ENCODE measurements around the gene GAPDH. TPM values are rescaled to one million over a fixed set of nuclear protein-coding genes. Genes with fewer than 3 reads are reported as not detected.
A peak's percentile ranks its signal among the peaks of the same experiment; 100 is the strongest.
"Not testable (repeated sequence)": the region's sequence is repeated elsewhere in the genome, so short reads cannot be mapped to it uniquely, and the experiment has no call there.

GAPDH gene
- total RNA-seq, 4 donors from 2014 or later: 1,190 to 2,139 (median 1,514) TPM

GRCh38 chr12:6493497-6494257 is 40.6 kb upstream of the GAPDH start, which contains the start of gene NCAPD2:
NCAPD2 (plus strand) TSS chr12:6494102; CDS start chr12:6495099, 997 bp downstream.
- WGBS, 2 donors: 1% methylated on average over 48 to 49 of the region's 49 CpGs
- H3K4me3 ChIP-seq (ENCODE audit: low read depth, poor library complexity, severe bottlenecking): peak within 1 kb of the TSS; percentile 67
- intact Hi-C loops (cut with DNase I; ENCODE audit: low total_unique reads): no loop called here
- peak; percentile 95 to 98 for DNase-seq (ENCODE audit: low spot score in 2 of 2)
- no peak for TF ChIP-seq CTCF (IDR thresholded peaks at IDR 0.05)
- no peak for TF ChIP-seq POLR2A (IDR thresholded peaks at IDR 0.05)

GRCh38 chr12:6494258-6494743 is 40.0 kb upstream of the GAPDH start:
- H3K4me3 ChIP-seq (ENCODE audit: low read depth, poor library complexity, severe bottlenecking): peak overlapping the region; percentile 20
- TF ChIP-seq CTCF (IDR thresholded peaks at IDR 0.05) (no peak), POLR2A (IDR thresholded peaks at IDR 0.05) (no peak)
- DNase-seq (ENCODE audit: low spot score in 2 of 2): no peak
- intact Hi-C loops (cut with DNase I; ENCODE audit: low total_unique reads): no loop called here
- 1 to 2% methylated on average over 14 of the region's 14 CpGs for WGBS, 2 donors

GRCh38 chr12:6494968-6495367 is 39.3 kb upstream of the GAPDH start:
- 69 to 71% methylated on average over 1 of the region's 1 CpG for WGBS, 2 donors
- intact Hi-C loops (cut with DNase I; ENCODE audit: low total_unique reads): no loop called here
- no peak overlapping the region for H3K4me3 ChIP-seq (ENCODE audit: low read depth, poor library complexity, severe bottlenecking)
- DNase-seq (ENCODE audit: low spot score in 2 of 2): no peak
- TF ChIP-seq CTCF (IDR thresholded peaks at IDR 0.05) (no peak), POLR2A (IDR thresholded peaks at IDR 0.05) (no peak)

- peak in 1 of 2 donors; percentile 5 for DNase-seq (ENCODE audit: low spot score in 2 of 2)
- intact Hi-C loops (cut with DNase I; ENCODE audit: low total_unique reads); H3K4me3 ChIP-seq (ENCODE audit: low read depth, poor library complexity, severe bottlenecking): not testable (repeated sequence)
- 73 to 88% methylated on average over 3 of the region's 3 CpGs for WGBS, 2 donors
Observed at GRCh38 chr12:6497291-6497690, 37.0 kb upstream of the GAPDH start.

- TF ChIP-seq CTCF (IDR thresholded peaks at IDR 0.05) (no peak), POLR2A (IDR thresholded peaks at IDR 0.05) (no peak)
- 42 to 69% methylated on average over 2 of the region's 2 CpGs for WGBS, 2 donors
- H3K4me3 ChIP-seq (ENCODE audit: low read depth, poor library complexity, severe bottlenecking): no peak overlapping the region
- intact Hi-C loops (cut with DNase I; ENCODE audit: low total_unique reads): no loop called here
- DNase-seq (ENCODE audit: low spot score in 2 of 2): no peak
Observed at GRCh38 chr12:6500466-6500865, 33.9 kb upstream of the GAPDH start.

- DNase-seq (ENCODE audit: low spot score in 2 of 2): no peak
- WGBS, 2 donors: 73 to 74% methylated on average over 12 of the region's 12 CpGs
- TF ChIP-seq POLR2A (IDR thresholded peaks at IDR 0.05): no peak
- H3K4me3 ChIP-seq (ENCODE audit: low read depth, poor library complexity, severe bottlenecking): no peak overlapping the region
- intact Hi-C loops (cut with DNase I; ENCODE audit: low total_unique reads): no loop called here
Observed at GRCh38 chr12:6507102-6507998, 27.0 kb upstream of the GAPDH start.

Measured in lower leg skin (tissue), 4 donors.